ENCODE results near the gene PIGO. TPM values are rescaled to one million over a fixed set of nuclear protein-coding genes. Genes with fewer than 3 reads are reported as not detected.

The PIGO gene
- total RNA-seq, 4 donors from 2014 or later = 14.9 to 30.5 (median 27.0) TPM

DNA sequence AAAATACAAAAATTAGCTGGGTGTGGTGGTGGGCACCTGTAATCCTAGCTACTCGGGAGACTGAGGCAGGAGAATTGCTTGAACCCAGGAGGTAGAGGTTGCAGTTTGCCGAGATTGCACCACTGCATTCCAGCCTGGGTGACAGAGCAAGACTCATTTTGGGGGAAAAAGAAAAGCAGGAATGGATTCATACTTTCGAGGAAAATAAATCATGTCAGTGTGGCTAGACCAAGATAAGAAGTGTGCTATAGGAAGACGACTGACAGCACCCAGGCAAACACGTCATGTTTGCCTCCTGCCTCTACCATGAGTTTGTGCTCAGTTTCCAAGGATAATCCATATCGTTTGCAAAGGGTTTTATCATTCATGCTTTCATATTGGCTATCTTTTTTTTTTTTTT is 38.5 kb upstream of the PIGO start:
- H3K9me3 ChIP-seq = no peaks in the 10 kb centered on the region
- TF ChIP-seq, protein P1, sequence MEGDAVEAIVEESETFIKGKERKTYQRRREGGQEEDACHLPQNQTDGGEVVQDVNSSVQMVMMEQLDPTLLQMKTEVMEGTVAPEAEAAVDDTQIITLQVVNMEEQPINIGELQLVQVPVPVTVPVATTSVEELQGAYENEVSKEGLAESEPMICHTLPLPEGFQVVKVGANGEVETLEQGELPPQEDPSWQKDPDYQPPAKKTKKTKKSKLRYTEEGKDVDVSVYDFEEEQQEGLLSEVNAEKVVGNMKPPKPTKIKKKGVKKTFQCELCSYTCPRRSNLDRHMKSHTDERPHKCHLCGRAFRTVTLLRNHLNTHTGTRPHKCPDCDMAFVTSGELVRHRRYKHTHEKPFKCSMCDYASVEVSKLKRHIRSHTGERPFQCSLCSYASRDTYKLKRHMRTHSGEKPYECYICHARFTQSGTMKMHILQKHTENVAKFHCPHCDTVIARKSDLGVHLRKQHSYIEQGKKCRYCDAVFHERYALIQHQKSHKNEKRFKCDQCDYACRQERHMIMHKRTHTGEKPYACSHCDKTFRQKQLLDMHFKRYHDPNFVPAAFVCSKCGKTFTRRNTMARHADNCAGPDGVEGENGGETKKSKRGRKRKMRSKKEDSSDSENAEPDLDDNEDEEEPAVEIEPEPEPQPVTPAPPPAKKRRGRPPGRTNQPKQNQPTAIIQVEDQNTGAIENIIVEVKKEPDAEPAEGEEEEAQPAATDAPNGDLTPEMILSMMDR (IDR thresholded peaks at IDR 0.05) = no peak
- no peak for TF ChIP-seq POLR2A (IDR thresholded peaks at IDR 0.05)
- H3K4me1 ChIP-seq = no peaks in the 10 kb centered on the region
- no peak for DNase-seq
- H3K36me3 ChIP-seq = no peaks in the 10 kb centered on the region
- H3K4me3 ChIP-seq = no peak overlapping the region
- H3K27me3 ChIP-seq = no peaks in the 10 kb centered on the region
- H3K27ac ChIP-seq = no peak overlapping the region

GRCh38 chr9:35116898-35117551 is 20.6 kb upstream of the PIGO start:
- no peaks in the 10 kb centered on the region for H3K9me3 ChIP-seq
- H3K4me1 ChIP-seq = peaks cover 0 to 39% (median 17%) of the 10 kb centered on the region in 4 donors
- DNase-seq = peak; percentile 82 to 96 (median 90)
- H3K27ac ChIP-seq = peak overlapping the region; percentile 78 to 94 (median 82)
- TF ChIP-seq, protein P1 (IDR thresholded peaks at IDR 0.05) = peak; percentile 80 to 97 (median 96)
- no peak for TF ChIP-seq POLR2A (IDR thresholded peaks at IDR 0.05)
- H3K27me3 ChIP-seq = no peaks in the 10 kb centered on the region
- H3K4me3 ChIP-seq = peak overlapping the region in 3 of 4 donors; percentile 54 to 69 (median 65)
- H3K36me3 ChIP-seq = no peaks in the 10 kb centered on the region

DNA sequence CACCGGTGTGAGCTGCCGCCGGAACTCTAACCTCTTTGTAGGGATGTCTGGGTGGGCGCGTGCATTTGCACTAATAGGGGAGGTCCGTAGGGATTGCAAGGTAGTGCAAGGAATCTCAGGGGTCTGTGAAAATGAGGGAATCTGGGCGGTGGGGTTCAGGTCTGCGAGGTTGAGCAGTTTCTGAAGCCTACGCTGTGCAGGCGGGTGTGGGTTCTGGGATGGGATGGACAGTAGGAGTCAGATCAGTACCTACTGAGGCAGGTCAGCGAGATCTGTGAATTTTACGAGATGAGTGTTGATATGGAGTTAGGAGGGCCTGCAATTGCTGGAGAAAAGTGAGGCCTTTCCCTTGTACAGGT is 20.1 kb upstream of the PIGO start:
- H3K27me3 ChIP-seq = no peaks in the 10 kb centered on the region
- no peak for DNase-seq
- peaks cover 0 to 43% (median 17%) of the 10 kb centered on the region in 4 donors for H3K4me1 ChIP-seq
- H3K9me3 ChIP-seq = no peaks in the 10 kb centered on the region
- H3K36me3 ChIP-seq = no peaks in the 10 kb centered on the region
- TF ChIP-seq, protein P1 (IDR thresholded peaks at IDR 0.05) = no peak
- peak in 1 of 2 donors; percentile 16 for TF ChIP-seq POLR2A (IDR thresholded peaks at IDR 0.05)
- H3K27ac ChIP-seq = peak overlapping the region; percentile 78 to 94 (median 82)
- H3K4me3 ChIP-seq = peak overlapping the region; percentile 46 to 69 (median 60)

DNA sequence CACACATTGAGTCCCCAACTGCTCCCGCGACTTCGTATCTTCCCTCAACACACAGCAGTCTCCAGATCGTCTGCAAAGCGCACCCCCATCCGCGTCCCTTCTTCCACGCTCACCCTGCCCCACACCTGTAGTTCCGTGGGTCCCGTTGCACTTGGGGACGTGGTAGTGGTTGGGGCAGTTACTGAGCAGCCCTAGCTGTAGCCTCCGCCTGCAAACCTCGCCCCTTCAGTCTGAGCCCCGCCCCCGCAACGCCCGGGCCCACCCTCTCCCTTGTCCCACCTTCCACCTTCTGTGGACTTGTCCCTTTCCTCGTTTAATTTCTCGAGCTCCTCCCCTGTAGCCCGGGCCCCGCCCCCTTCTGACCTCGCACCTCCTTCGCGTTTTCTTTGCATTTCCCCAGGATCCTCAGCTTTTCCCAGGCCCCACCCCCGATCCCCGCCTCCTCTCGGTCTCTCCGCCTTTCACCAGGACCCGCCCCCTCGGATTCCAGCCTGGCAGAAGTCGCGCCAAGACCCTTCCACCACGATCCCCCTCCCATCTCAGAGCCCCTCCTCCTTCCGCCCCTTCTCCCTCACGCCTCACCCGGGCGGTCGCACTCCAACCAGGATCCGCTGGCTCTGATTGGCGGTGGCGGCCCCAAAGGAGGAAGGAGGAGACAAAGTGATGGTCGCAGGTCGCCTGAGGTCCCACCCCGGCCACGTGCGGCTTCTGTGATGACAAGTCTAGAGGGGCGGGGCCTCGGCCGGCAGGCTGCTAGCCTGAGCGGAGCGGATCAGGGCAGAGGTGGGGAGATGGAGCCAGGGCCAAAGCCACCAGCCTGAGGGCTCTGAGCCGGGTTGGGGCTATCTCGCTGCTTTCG is 19.5 kb upstream of the PIGO start, which contains the start of gene ATOSB:
Gene ATOSB, minus strand, starts transcription at position 183 of the 859 bp plus-strand sequence. CDS start 7,588 bp downstream, outside the sequence.
- peaks cover 0 to 45% (median 17%) of the 10 kb centered on the region in 4 donors for H3K4me1 ChIP-seq
- no peaks in the 10 kb centered on the region for H3K9me3 ChIP-seq
- H3K4me3 ChIP-seq = peak within 1 kb of the TSS; percentile 46 to 69 (median 60)
- TF ChIP-seq, protein P1 (IDR thresholded peaks at IDR 0.05) = no peak
- peak; percentile 66 to 88 for TF ChIP-seq POLR2A (IDR thresholded peaks at IDR 0.05)
- no peaks in the 10 kb centered on the region for H3K36me3 ChIP-seq
- no peaks in the 10 kb centered on the region for H3K27me3 ChIP-seq
- peak within 1 kb of the TSS; percentile 78 to 94 (median 82) for H3K27ac ChIP-seq
- DNase-seq = peak; percentile 99

GRCh38 chr9:35114840-35115628 is 18.6 kb upstream of the PIGO start:
- TF ChIP-seq POLR2A (IDR thresholded peaks at IDR 0.05) = peak; percentile 20 to 55
- TF ChIP-seq, protein P1 (IDR thresholded peaks at IDR 0.05) = no peak
- Histone ChIP-seq H3K9me3 (no peaks in the 10 kb centered on the region), H3K4me1 (peaks cover 0 to 54% (median 17%) of the 10 kb centered on the region in 4 donors)

More at GRCh38 chr9:35114840-35115628, 18.6 kb upstream of the PIGO start:
- peak overlapping the region; percentile 46 to 69 (median 60) for H3K4me3 ChIP-seq
- H3K36me3 ChIP-seq = no peaks in the 10 kb centered on the region
- no peaks in the 10 kb centered on the region for H3K27me3 ChIP-seq
- peak overlapping the region; percentile 78 to 94 (median 82) for H3K27ac ChIP-seq
- peak; percentile 72 to 81 (median 78) for DNase-seq
